Right atrium auricular region (tissue), 2 donors: ENCODE data around the gene ANP32B. TPM values are rescaled to one million over a fixed set of nuclear protein-coding genes. Genes with fewer than 3 reads are reported as not detected.

ENCODE experiments used
- DNase-seq: peaks from one replicate; pipeline ENCODE4 v3.0.0-alpha.2; 2019; ENCODE audit warnings: low spot score
- H3K27ac ChIP-seq, 2 donors: fragments of 200-600 bp; sonication (generic); 1 replicate in 1 of 2; 2 replicates in 1 of 2; pipeline ENCODE4 v1.5.1; 2016 to 2019
- H3K27me3 ChIP-seq, 2 donors: fragments of 200-600 bp; sonication (generic); one replicate each; pipeline versions ENCODE4 v1.5.1 to v1.6.0; 2017 to 2019
- H3K36me3 ChIP-seq: fragments of 200-600 bp; sonication (generic); one replicate; pipeline ENCODE4 v1.5.1; 2016
- H3K4me1 ChIP-seq, 2 donors: fragments of 200-600 bp; sonication (generic); one replicate each; pipeline versions ENCODE4 v1.5.1 to v1.6.0; 2017 to 2019
- H3K4me3 ChIP-seq, 2 donors: fragments of 200-600 bp; sonication (generic); 1 replicate in 1 of 2; 2 replicates in 1 of 2; pipeline ENCODE4 v1.5.1; 2017 to 2019; ENCODE audit warnings: mild to moderate bottlenecking in 1 of 2, moderate library complexity in 1 of 2
- H3K9me3 ChIP-seq, 2 donors: fragments of 200-600 bp; sonication (generic); one replicate each; pipeline ENCODE4 v1.5.1; 2019
- CTCF ChIP-seq, 2 donors: fragments of 200-600 bp; sonication (generic); IDR thresholded peaks; one replicate each; pipeline ENCODE4 v1.5.1; 2019; ENCODE audit warnings: antibody characterized with exemption in 2 of 2
- total RNA-seq, 2 donors: library from RNA; depleted of rRNA; stranded (reverse); fragments of >200 nt; gene quantifications; one replicate each; pipeline ENCODE4 v1.1.0, GENCODE V29; 2016

The ANP32B gene
- total RNA-seq, 2 donors from 2014 or later = 19.5 to 26.8 TPM

DNA sequence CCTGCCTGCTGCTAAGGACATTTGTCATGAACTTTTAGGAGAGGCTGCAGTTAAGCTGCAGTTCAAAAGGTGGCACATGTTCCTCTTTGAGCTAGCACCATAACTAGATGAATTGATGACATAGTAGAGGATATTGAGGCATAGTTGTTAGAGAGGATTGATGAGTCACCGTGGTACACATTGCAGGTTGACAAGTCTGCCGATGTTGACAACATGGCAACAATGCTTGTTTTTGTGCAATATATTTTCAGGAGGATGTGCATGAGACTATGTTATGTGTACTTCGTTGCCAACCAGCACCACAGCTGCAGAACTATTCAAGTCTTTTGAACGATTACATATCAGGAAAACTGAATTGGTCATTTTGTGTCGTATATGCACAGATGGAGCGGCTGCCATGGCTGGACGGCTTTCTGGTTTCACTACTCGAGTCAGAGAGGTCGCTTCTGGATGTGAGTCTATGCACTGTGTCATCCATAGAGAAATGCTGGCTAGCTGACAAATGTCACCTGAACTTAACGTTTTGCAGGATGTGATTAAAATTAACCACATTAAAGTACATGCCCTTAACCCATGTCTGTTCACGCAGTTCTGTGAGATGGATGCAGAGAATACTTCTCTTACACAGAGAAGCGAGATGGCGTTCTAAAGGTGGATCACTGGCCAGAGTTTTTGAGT is 24.2 kb downstream of the ANP32B start:
- TF ChIP-seq CTCF (IDR thresholded peaks at IDR 0.05) = no peak
- H3K9me3 ChIP-seq = no peaks in the 10 kb centered on the region
- H3K36me3 ChIP-seq = peaks cover 62% of the 10 kb centered on the region
- peaks cover 0 to 25% of the 10 kb centered on the region in 2 donors for H3K4me1 ChIP-seq
- H3K27ac ChIP-seq = no peak overlapping the region
- no peak overlapping the region for H3K4me3 ChIP-seq
- no peak for DNase-seq
- no peaks in the 10 kb centered on the region for H3K27me3 ChIP-seq

GRCh38 chr9:98008764-98009163 is 25.6 kb downstream of the ANP32B start:
- H3K4me1 ChIP-seq = peaks cover 0 to 18% of the 10 kb centered on the region in 2 donors
- H3K9me3 ChIP-seq = no peaks in the 10 kb centered on the region
- no peak overlapping the region for H3K4me3 ChIP-seq
- no peaks in the 10 kb centered on the region for H3K27me3 ChIP-seq
- H3K36me3 ChIP-seq = peaks cover 75% of the 10 kb centered on the region
- no peak for TF ChIP-seq CTCF (IDR thresholded peaks at IDR 0.05)
- DNase-seq = no peak
- H3K27ac ChIP-seq = no peak overlapping the region

DNA sequence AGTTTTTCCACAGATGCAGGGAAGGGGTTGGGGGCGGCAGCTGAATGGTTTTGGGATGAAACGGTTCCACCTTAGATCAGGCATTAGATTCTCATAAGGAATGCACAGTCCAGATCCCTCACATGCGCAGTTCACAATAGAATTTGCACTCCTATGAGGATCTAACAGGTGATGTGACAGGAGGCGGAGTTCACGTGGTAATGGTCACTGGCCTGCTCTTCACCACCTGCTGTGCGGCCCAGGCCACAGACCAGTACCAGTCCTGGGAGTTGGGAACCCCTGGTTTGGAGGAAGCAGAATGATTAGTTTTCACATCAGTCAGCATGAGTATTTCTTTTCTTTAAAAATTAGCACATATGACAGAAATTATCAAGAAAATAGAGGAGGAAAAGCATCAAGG is 26.3 kb downstream of the ANP32B start:
- H3K27ac ChIP-seq = peak overlapping the region in 1 of 2 donors; percentile 12
- no peaks in the 10 kb centered on the region for H3K27me3 ChIP-seq
- no peak for DNase-seq
- H3K9me3 ChIP-seq = no peaks in the 10 kb centered on the region
- H3K4me3 ChIP-seq = no peak overlapping the region
- peaks cover 0 to 18% of the 10 kb centered on the region in 2 donors for H3K4me1 ChIP-seq
- no peak for TF ChIP-seq CTCF (IDR thresholded peaks at IDR 0.05)
- H3K36me3 ChIP-seq = peaks cover 74% of the 10 kb centered on the region

- Histone ChIP-seq H3K4me3 (no peak overlapping the region), H3K27me3 (no peaks in the 10 kb centered on the region), H3K9me3 (no peaks in the 10 kb centered on the region), H3K4me1 (peaks cover 0 to 18% of the 10 kb centered on the region in 2 donors), H3K27ac (peak overlapping the region in 1 of 2 donors; percentile 12), H3K36me3 (peaks cover 74% of the 10 kb centered on the region)
- no peak for TF ChIP-seq CTCF (IDR thresholded peaks at IDR 0.05)
- no peak for DNase-seq
These were observed 26.8 kb downstream of the ANP32B start for GRCh38 chr9:98009936-98010335.

- TF ChIP-seq CTCF (IDR thresholded peaks at IDR 0.05) = no peak
- peaks cover 74% of the 10 kb centered on the region for H3K36me3 ChIP-seq
These were observed 27.3 kb downstream of the ANP32B start for GRCh38 chr9:98010445-98010844.

GRCh38 chr9:98011122-98011521 is 28.0 kb downstream of the ANP32B start:
- Histone ChIP-seq H3K9me3 (no peaks in the 10 kb centered on the region), H3K27me3 (no peaks in the 10 kb centered on the region), H3K27ac (no peak overlapping the region), H3K36me3 (peaks cover 74% of the 10 kb centered on the region), H3K4me3 (no peak overlapping the region), H3K4me1 (peaks cover 0 to 18% of the 10 kb centered on the region in 2 donors)
- no peak for TF ChIP-seq CTCF (IDR thresholded peaks at IDR 0.05)
- DNase-seq = no peak

More at GRCh38 chr9:98010445-98010844, 27.3 kb downstream of the ANP32B start:
- Histone ChIP-seq H3K27me3 (no peaks in the 10 kb centered on the region), H3K9me3 (no peaks in the 10 kb centered on the region), H3K4me1 (peaks cover 0 to 18% of the 10 kb centered on the region in 2 donors), H3K27ac (peak overlapping the region; percentile 12 to 13), H3K4me3 (no peak overlapping the region)
- no peak for DNase-seq
